Hypothalamus (tissue), 51 donors: ENCODE measurements around the gene TUFM.
A peak's percentile ranks its signal among the peaks of the same experiment; 100 is the strongest.
"Not testable (repeated sequence)": the region's sequence is repeated elsewhere in the genome, so short reads cannot be mapped to it uniquely, and the experiment has no call there.

Source experiments
- DNase-seq, 51 donors: peaks; one replicate each; lab custom pipeline; 2025; lab: John Stamatoyannopoulos, UW

The TUFM gene

DNA sequence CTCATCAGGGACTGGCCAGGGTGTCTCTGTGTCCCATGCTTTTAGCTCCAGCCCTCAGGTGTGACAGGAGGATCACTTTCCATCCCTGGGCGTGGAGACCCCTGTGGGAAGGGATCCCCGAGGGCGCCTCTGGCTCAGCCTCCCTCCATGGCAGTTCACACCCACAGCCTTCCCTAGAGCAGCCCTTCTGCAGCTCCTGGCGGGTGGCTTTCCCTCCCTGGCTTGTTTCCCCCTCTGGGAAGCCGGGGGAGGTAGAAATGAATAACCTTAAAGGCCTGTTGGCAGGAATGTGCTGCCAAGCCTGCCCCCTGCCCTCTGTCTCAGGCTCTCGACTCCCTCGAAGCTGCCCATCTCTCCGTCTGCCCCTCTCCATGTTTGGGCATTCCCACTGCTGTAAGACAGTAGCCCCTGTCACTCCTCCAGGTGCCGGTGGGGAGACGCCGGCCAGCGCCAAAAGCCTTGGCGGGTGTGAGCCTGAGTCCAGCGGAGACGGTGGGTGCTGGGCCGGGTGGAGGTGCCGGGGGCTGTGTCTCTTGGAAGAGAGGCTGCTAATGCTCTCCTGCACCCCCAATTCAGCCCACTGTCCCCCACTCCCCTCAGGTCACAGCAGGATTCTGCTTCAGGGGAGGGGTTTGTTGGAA is 30.0 kb upstream of the TUFM start:
- DNase-seq, result no peak

- no peak for DNase-seq
Measured at GRCh38 chr16:28875134-28876018, 29.2 kb upstream of the TUFM start.

- no peak for DNase-seq
Measured at GRCh38 chr16:28874406-28874805, 28.3 kb upstream of the TUFM start.

DNA sequence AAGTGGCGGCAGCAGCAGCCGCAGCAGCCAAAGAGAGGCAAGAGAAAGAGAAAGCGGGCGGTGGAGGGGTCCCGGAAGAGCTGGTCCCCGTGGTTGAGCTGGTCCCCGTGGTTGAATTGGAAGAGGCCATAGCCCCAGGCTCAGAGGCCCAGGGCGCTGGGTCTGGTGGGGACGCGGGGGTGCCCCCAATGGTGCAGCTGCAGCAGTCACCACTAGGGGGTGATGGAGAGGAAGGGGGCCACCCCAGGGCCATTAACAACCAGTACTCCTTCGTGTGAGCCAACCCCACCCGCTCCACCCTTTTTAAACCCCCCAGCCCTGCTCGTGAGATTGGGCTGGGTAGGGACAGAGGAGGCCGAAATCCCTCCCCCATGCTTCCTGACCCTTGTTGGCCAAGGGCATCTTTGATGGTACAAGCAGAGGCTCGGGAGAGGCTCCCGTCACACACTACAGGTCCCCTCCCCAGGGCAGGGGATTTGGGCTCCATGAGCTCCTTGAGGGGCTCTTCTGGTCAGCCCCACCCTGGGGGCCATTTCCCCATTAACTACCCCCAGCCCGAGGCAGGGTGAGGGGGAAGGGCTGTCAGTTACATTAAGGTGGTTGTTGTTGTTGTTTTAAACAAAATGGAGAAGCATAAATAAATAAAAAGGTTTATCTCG is 27.5 kb upstream of the TUFM start:
- no peak for DNase-seq

DNA sequence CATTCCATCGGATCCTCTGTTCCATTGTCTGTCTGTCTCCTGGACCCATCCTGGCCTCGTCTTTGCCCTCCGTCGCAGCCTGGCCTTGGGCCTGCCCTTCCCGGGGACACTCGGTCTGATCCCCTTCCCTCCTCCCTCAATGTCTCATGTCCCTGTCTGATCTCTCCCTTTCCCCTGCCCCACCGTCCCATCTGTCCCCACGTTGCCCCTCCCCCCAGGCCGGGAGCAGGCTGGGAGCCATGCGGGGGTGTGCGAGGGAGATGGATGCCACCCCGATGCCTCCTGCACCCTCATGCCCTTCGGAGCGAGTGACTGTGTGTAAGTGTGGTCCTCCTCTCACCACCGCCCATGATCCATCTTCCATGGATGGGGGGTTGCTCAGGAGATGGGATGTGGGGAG is 26.8 kb upstream of the TUFM start:
- DNase-seq, result no peak

GRCh38 chr16:28869201-28869600 is 23.1 kb upstream of the TUFM start:
- DNase-seq, result no peak

- not testable (repeated sequence) for DNase-seq
Measured at GRCh38 chr16:28867646-28868045, 21.5 kb upstream of the TUFM start.

- no peak for DNase-seq
Measured at GRCh38 chr16:28867241-28867640, 21.1 kb upstream of the TUFM start.

DNA sequence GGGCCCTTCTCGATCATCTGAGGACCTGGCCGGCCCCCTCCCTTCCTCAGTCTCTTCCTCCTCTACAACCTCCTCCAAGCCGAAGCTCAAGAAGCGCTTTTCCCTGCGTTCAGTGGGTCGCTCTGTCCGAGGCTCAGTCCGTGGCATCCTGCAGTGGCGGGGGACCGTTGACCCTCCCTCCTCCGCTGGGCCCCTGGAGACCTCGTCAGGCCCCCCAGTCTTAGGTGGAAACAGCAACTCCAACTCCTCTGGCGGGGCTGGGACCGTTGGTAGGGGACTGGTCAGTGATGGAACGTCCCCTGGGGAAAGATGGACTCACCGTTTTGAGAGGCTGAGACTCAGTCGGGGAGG is 20.3 kb upstream of the TUFM start:
- DNase-seq, result no peak

DNA sequence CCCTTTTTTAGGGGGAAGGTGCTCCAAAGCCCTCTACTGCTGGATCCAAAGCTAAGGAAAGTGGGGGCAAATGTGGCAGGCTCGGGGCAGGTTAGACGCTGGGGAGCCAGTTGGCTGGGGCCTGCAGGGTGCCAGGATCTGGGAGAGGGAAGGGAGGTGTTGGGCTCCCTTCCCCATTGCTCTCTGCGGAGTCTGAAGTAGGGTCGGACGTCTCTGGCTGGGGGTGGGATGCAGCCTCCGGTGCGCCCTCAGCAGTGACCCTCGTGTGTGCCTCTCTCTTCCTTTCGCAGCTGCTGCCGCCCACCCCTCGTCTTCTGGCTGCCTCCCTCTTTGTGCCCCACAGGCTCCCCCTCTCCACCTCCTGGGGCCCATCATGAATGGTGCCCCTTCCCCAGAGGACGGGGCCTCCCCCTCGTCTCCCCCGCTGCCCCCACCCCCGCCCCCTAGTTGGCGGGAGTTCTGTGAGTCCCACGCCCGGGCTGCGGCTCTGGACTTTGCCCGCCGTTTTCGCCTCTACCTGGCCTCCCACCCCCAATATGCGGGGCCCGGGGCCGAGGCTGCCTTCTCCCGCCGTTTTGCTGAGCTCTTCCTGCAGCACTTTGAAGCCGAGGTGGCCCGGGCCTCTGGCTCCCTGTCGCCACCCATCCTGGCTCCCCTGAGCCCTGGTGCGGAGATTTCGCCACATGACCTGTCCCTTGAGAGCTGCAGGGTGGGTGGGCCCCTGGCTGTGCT is 19.7 kb upstream of the TUFM start:
- DNase-seq, result no peak

DNA sequence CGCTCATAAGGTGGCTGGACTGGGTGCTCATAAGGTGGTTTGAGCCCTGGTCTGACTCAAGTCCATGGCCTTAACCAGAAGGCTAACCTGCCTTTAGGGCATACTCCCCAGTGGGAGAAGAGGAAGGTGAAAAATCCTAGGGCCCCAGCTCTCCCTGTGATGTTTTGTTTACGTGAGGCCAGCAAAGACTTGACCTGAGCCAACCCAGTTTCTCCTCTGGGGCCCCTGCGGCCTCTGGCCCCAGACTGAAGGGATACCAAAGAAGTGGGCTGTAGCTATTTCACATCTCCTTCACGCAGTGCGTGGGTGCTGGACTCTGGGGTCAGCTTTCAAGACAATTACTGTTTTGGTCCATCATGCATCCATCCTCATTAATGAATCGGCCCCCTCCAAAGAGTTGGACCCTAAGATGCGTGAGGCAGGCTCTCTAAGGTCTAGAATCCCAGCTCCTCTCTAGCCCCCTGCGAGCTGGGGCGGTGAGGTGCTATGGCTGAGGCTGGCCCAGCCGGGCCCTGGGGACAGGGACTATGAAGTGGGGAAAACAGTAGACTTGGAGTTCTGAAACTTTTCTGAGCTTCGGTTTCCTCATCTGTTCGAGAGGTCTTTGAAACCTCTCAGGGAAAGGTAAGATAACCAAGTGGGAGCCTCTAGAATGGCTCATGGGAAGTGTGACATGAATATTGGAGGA is 19.0 kb upstream of the TUFM start:
- DNase-seq, result no peak

DNA sequence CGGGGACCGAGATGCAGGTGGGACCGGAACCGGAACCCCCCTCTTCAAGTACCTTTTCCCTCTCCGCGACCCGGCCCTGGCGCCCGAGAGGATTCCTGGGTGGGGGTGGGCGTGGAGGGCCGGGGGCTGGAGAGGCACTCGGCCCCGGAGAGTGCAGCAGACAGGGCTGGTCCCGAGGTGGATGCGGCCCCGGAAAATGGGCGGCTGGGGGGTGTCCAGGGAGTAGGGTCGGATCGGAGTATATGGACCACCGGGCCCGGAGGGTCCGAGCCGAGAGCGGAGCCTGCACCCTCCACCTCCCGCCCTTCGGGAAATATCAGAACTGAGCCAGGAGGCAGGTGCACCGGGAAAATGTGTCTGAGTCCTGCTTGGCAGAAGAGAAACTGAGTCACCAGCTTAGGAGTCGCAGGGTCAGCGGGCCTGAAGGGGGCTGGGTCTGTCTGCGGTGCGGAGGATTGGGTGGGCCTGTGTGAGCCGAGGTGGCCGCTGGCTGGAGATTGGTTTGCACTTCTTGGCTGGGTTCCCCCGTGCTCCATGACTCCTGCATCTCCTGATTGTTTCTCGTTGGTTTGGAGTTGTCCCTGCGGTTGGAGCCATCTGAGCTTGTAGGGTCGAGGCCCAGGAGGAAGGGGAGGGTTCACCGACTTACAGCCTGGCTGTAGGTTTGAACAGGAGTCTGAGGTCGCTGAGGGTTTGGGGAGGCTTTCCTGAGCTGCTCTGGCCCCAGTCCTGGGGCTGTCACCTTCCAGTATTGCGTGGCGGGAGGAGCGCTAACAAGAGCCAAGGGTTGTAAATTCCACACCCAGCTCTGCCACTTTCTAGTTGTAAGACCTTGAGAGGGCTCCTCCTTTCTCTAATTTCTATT is 18.0 kb upstream of the TUFM start:
- DNase-seq, result peak in 11 of 51 donors; percentile 2 to 59 (median 48)

DNA sequence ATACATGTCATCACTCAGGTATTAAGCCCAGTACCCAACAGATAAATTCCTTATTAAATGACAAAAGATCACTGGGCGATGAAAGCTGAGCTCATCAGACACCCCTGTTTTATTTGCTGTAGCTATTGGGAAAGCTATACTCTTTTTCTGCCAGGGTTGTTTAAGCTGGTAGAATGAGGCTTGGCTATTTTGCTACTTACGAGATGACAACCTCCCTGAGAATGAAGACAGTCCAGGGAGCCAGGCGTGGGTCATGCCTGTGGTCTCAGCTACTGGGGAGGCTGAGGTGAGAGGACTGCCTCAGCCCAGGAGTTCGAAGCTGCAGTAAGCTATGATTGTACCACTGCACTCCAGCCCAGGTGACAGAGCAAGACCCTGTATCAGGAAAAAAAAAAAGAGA is 13.2 kb upstream of the TUFM start:
- DNase-seq, result no peak

GRCh38 chr16:28858421-28858820 is 12.3 kb upstream of the TUFM start:
- DNase-seq, result no peak

- DNase-seq, result peak in 8 of 51 donors; percentile 9 to 37 (median 28)
Measured at GRCh38 chr16:28846933-28847273, 755 bp upstream of the TUFM start.

DNA sequence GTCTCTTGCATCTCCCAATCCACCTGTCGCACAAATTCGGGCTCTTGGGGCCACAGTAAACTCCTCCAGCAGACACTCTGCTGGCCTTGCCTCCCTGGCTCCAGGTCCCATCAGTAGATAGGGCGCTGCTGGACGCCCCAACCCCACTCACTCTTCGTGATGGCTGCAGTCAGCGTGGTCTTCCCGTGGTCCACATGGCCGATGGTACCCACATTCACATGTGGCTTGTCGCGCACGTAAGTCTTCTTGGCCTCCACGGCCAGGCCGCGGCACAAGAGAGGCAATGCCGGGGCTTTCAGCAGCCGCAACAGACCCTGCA is 428 bp downstream of the TUFM start:
- peak in 3 of 51 donors; percentile 18 to 43 (median 42) for DNase-seq

DNA sequence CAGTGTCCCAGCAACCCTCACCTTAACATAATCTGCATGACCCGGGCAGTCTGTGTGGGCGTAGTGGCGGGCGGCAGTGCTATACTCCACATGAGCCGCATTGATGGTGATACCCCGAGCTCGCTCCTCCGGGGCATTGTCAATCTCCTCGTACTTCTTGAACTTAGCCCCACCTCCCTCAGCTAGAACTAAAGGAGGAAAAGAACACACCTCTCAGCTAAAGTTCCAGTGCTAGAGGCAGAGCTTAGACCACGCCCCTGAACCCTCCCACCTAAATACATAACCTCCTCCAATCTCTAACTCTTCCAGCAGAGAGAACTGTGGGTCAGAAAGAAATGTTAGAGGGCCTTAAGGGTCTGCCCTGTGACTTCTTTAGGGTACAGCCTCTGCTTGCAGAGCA is 855 bp downstream of the TUFM start:
- no peak for DNase-seq

DNA sequence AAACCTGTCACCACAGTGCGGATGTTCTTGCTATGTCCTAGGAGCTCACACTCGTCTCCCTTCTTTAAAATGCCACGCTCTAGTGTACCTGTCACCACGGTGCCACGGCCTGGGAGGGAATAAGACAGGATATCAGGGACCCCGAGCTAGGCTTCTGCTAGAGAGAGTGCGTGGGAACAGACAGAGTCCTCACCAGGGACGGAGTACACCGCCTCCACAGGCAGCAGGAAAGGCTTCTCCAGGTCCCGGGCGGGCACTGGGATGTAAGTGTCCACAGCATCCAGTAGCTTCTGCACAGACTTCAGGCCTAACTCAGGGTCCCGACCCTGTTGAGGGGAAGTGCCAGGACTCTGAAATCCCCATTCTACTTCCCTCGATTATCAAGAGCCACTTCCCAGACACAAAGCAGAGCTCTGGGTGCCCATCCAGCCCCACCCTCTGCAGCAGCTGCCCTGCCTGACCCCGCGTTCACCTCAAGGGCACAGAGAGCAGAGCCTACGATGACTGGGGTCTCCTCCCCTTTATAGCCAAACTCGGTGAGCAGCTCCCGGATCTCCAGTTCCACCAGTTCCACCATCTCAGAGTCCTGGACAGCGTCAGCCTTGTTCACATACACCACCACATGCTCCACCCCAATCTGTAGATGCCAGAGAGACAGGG is 1.8 kb downstream of the TUFM start:
- no peak for DNase-seq

DNA sequence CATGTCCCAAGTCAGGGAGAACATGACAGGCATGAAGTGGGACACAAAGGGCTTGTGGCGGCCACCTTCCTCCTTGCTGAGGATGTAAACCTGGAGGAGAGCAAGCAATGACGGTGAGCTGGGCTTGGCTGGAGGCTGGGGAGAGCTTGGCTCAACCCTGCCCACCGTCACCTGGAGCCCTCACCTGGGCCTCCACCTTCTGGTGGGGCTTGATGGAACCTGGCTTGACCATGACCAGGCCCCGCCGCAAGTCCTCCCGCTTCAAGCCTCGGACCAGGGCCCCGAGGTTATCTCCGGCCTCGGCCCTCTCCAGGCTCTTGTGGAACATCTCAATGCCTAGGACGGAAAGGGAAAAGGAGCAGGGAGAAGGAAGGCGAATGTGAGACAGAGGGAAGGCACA is 2.4 kb downstream of the TUFM start:
- DNase-seq, result no peak
